ENCODE results near the gene COP1.

Gene COP1

DNA sequence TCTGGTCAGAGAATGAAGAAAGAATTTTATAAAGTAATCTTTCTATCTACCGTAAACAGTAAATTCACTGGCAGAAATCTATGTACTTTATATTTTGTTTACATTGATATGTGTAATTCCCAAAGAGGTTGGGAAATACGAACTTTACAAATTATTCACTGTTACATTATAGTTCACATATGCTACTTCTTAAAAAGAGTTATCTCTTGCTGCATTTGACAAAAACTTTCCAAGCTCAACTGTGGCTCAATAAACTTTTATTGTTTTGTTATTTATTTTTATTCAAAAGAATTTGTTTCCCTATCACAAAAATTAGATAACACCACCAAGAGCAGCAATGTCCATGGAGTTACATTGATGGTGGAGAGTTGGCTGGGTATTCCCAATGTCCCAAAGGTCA, 262.5 kb downstream of the COP1 start:
- DNase-seq: no peak

DNA sequence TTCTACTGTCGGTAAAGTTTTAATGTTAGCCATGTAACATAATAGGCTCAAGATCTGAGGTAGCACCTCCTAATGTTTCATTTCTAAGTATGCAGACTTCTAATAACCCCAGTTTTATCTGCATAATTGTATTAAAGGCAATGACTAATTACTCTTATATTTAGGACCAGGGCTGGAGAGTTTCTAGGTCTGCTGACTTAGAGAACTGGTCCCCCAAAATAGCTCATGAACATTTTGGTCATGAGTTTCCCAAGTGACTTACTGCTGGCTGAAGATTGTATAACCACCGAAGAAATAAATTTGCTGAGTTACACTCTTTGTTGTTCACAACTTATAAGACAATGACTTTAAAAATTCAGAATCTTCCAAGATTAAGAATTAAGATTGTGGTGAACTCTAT, 265.9 kb downstream of the COP1 start:
- no peak for DNase-seq

GRCh38 chr1:175936736-175937135, 270.4 kb downstream of the COP1 start:
- DNase-seq: no peak

GRCh38 chr1:175935566-175936115, 271.4 kb downstream of the COP1 start:
- no peak for DNase-seq

- DNase-seq: no peak
Measured at GRCh38 chr1:175935166-175935565, 271.9 kb downstream of the COP1 start.

- DNase-seq: no peak
Measured at GRCh38 chr1:175933801-175934200, 273.3 kb downstream of the COP1 start.

- DNase-seq: no peak
Measured at GRCh38 chr1:175927944-175928343, 279.1 kb downstream of the COP1 start.

GRCh38 chr1:175922254-175922881, 284.7 kb downstream of the COP1 start:
- DNase-seq: no peak

DNA sequence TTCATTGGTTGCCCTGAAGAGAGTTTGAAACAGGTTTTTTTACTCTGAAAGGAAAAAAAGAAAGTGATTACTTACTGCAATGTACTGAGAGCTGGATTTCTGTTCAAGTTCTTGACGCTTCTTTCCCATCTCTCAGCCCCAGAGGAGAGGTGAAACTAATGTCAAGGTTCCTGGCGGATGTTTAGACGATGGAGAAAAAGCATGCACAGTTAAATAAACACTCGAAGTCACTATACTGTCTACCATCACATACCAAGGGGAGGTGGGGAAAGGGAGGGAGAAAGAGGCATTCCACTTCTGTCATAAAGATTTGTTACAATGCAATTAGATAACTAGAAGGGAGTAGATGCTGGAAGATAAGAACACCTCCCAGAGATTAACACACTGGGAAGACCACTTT, 286.7 kb downstream of the COP1 start:
- DNase-seq: no peak

GRCh38 chr1:175919001-175919400, 288.1 kb downstream of the COP1 start:
- DNase-seq: no peak

DNA sequence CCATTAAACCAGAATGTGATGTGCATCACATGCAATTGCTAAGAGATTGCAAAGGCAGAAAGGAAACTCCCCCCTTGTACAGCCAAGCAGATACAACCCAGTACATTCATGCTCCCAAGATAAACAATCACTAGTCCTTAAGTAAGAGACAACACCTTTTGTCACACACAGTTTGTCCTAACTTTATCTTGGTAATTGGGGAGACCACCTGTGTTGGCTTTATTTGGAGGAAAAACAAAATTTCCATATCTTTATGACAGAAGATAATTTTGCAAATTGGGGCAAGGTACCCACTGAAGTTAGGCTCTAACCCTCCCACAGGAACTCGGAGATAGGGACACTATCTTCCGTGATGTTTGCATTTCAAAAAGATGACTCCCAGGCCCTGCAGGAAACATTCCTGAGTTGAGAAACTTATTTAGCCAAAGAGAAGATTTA, 288.7 kb downstream of the COP1 start:
- no peak for DNase-seq

DNA sequence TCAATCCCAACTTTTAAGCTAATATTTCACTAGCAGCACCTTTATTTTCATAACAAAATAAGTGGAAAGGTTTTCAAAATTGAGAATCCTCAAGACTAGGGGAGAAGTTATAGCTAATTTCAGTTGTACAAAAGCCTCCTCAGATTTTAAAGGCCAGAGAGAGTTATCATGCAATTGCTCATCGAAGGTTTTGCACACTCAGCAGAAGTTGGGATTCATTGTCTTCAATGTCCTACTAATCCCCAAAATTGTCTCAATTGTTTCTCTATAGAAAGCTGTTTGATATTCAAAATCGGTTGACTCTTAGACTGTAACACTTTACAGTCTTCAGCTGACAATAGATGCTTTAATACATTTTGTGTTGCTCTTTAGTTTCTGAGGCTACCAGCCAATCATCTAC, 293.0 kb downstream of the COP1 start:
- no peak for DNase-seq

DNA sequence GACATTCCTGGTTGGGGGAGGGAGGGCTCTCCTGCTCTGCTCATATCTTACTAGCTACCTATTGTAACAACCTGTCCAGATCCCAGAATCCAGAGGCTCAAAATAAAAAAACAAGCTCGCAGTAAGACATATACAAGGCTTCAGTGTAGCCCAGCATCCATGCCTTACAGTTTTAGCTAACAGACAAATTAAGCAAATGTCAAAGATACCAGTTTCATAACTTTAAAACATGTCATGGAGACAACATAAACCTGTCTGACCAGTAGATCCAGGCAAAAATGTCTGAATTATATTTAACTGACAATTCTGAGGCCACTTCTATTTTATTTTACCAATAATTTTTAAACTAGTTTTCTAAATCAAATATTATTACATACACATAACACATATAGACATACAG, 295.9 kb downstream of the COP1 start:
- DNase-seq: no peak

DNA sequence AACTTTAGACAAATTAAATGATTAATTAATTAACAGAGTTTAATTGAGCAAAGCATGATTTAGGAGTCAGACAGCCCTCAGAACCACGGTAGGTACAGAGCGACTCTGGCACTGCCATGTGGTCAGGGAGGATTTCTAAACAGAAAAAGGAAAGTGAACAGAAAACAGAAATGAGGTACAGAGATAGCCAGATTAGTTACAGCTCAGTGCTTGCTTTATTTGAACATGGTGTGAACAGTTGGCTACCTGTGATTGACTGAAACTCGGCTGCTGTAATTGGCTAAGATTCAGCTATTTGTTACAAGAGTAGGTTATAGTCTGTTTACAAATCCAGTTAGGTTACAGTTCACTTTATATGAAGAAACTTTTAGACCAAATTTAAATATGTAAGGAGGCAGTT, 300.7 kb downstream of the COP1 start:
- DNase-seq: peak in 1 of 3 experiments; percentile 13

- no peak for DNase-seq
Measured at GRCh38 chr1:175904808-175905207, 302.3 kb downstream of the COP1 start.

GRCh38 chr1:175902281-175902680, 304.8 kb downstream of the COP1 start:
- no peak for DNase-seq

DNA sequence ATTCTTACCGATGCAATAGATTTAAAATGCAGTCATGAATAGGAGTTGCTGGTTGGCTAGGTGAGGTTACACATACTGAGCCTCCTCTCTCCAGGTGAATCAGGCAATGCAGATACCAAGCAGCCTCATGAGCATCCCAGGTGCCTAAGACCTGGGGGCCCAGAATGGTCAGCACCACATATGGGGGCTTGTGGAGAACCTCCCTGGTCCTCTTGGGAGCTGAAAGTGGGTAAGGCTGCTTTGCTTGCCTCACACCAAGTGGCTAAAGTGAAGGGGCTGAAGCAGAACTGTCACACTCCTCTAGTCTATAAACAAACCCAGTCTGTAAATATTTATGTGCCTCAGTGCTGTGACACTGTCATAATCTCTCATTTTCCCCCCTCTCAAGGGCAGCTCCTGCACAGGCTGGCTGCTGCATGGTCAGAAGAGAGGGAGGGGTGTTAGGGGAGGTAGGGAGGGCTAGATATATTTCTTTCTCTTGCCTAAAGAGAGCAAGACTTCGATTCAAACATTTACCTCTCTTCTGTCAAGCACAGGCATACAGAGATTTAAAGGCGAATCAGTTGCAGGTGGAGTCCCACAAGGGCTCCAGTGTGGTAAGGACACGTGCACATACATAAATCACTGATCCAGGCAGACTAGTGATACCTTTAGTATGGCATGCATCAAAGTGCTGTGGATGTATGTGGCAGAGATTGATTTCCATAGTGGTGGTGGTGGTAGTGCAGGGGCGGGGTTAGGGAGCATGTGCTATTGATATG, 305.8 kb downstream of the COP1 start:
- DNase-seq: no peak

DNA sequence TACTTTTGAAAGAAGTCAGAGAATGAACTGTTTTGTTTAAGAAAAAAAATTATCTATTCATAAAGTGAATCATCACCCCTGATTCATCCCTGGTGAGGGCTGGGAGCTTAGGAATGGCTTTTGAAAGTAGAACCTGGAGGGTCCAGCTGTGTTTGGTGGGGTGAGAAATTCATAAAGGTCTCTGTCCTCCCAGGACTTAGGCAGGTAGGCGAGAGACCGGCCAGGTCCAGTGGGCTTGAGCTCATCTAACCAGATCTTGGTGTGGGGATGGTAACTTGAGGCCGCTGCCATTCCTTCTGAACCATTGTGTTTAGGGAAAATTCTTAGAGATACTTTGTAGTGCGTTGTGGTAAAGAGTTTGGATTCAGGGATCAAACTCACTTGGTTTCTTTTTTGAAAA, 306.9 kb downstream of the COP1 start:
- DNase-seq: no peak

GRCh38 chr1:175895966-175896365, 311.1 kb downstream of the COP1 start:
- no peak for DNase-seq
